Measurements from ENCODE around the gene APBA2.

DNA sequence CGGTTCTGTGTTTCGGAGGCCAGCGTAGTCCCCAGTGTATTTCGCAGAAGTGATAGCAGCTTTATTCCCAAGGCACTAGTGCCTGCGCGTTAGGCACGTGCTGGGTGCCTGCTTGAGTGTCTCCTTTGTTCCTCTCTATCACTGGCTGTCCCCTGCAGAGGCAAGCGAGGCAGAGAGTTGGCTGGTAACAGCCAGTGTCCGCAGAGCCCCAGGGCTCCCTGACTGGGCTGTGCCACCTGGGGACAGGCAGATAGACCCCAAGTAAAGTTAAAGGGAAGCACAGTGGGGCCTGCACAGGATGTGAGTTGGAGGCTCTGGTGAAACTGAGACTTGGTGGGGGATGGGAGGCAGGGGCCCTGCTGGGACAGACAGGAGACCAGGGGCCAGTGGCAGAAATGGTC, 50.7 kb downstream of the APBA2 start:
- TF ChIP-seq CTCF (IDR thresholded peaks at IDR 0.05; ENCODE audit: low read length) (no peak), EZH2 (optimal IDR thresholded peaks at IDR 0.05; ENCODE audit: low read depth, low read length) (no peak), EZH2phosphoT487 (IDR thresholded peaks at IDR 0.05; ENCODE audit: low read length) (no peak)

Measured in MM.1S (cell line).